GM21390 (cell line): ENCODE measurements around the gene ZIC3.

ENCODE experiments used
- ATAC-seq: cut with Tn5 transposase; IDR thresholded peaks from one replicate; pipeline ENCODE4 v1.9.1; 2021; ENCODE audit not compliant: unreplicated experiment

The ZIC3 gene

GRCh38 chrX:137573324-137574101 lies 7.6 kb downstream of the ZIC3 start:
- no peak for ATAC-seq

GRCh38 chrX:137574102-137574783 lies 8.3 kb downstream of the ZIC3 start:
- no peak for ATAC-seq

GRCh38 chrX:137574784-137575293 lies 8.9 kb downstream of the ZIC3 start:
- no peak for ATAC-seq

GRCh38 chrX:137575596-137576255 lies 9.8 kb downstream of the ZIC3 start:
- ATAC-seq = no peak

- ATAC-seq = no peak
These were observed 21.2 kb downstream of the ZIC3 start for GRCh38 chrX:137587151-137587550.

GRCh38 chrX:137600769-137601168 lies 34.8 kb downstream of the ZIC3 start:
- ATAC-seq = no peak
